Ovary (tissue), 3 donors: ENCODE results near the gene SLC47A2.

ENCODE experiments used
- CTCF ChIP-seq, 3 donors: fragments of 450-650 bp in 2 of 3; fragments of 200-600 bp in 1 of 3; IDR thresholded peaks; one replicate each; pipeline versions ENCODE4 v1.5.1 to v1.8.0; 2016 to 2022; ENCODE audit warnings: antibody characterized with exemption in 3 of 3, mild to moderate bottlenecking in 1 of 3
- POLR2A ChIP-seq: fragments of 450-650 bp; IDR thresholded peaks from one replicate; pipeline ENCODE4 v1.6.1; 2017; ENCODE audit warnings: antibody characterized with exemption, mild to moderate bottlenecking, moderate library complexity
- donor health status: DM: no; HTN: no; CAD: no.

GRCh38 chr17:19741832-19742457 lies 25.6 kb upstream of the SLC47A2 start:
- TF ChIP-seq CTCF (IDR thresholded peaks at IDR 0.05) = no peak
- no peak for TF ChIP-seq POLR2A
